A549 (cell line): ENCODE measurements around the gene SH3RF3. TPM values are rescaled to one million over a fixed set of nuclear protein-coding genes. Genes with fewer than 3 reads are reported as not detected.

Experiments used
- ATAC-seq, 2 experiments: fragments of 200-7000 bp in 1 of 2; fragments of >200 bp in 1 of 2; cut with Nextera tagmentation in 1 of 2; cut with Tn5 transposase in 1 of 2; 3 replicates each; pipeline versions ENCODE4 v1.8.0 to v1.9.1; 2018 to 2020; ENCODE audit warnings: mild to moderate bottlenecking in 1 of 2, moderate library complexity in 1 of 2
- CTCF ChIA-PET: fragments of 300-600 bp; sonication (Branson Sonifier 250); formaldehyde crosslinking; extraction: SDS; loops from one replicate; lab custom pipeline; 2021; ENCODE audit warnings: antibody characterized with exemption, inconsistent platforms; lab: Yijun Ruan, JAX
- POLR2A ChIA-PET: fragments of 350-600 bp; formaldehyde crosslinking; extraction: SDS; loops from one replicate; lab custom pipeline; 2021; ENCODE audit warnings: antibody characterized with exemption, inconsistent platforms; lab: Yijun Ruan, JAX
- DNase-seq, 2 experiments: peaks; one replicate each; pipeline versions ENCODE4 v3.0.0 to v3.0.0-alpha.2; 2011 to 2016; ENCODE audit warnings: low read depth in 1 of 2, low spot score in 1 of 2
- FAIRE-seq: peaks from 2 replicates; lab custom pipeline; 2011; peaks lifted over from hg19 to GRCh38; lab: Jason Lieb, UNC
- H3K27ac ChIP-seq, 2 experiments: fragments of >200 bp; sonication (Bioruptor Twin); formaldehyde crosslinking; 3 replicates each; pipeline ENCODE4 v1.5.1; 2016 to 2017
- H3K4me1 ChIP-seq: fragments of >200 bp; sonication (Bioruptor Twin); formaldehyde crosslinking; 3 replicates; pipeline ENCODE4 v1.6.1; 2016
- H3K4me2 ChIP-seq: fragments of >200 bp; sonication (Bioruptor Twin); formaldehyde crosslinking; 3 replicates; pipeline ENCODE4 v1.6.1; 2016
- H3K4me3 ChIP-seq: fragments of >200 bp; sonication (Bioruptor Twin); formaldehyde crosslinking; 3 replicates; pipeline ENCODE4 v1.5.1; 2016
- H3K9me3 ChIP-seq: fragments of >200 bp; sonication (Bioruptor Twin); formaldehyde crosslinking; 3 replicates; pipeline ENCODE4 v1.6.1; 2016
- CBX2 ChIP-seq: fragments of 200-600 bp; sonication (generic); IDR thresholded peaks from 2 replicates; pipeline ENCODE4 v1.6.1; 2016; ENCODE audit warnings: low read depth, mild to moderate bottlenecking, borderline replicate concordance
- CBX8 ChIP-seq: fragments of 200-600 bp; sonication (generic); IDR thresholded peaks from 2 replicates; pipeline ENCODE4 v1.6.1; 2016
- CEBPB ChIP-seq, 2 experiments: fragments of >200 bp in 1 of 2; sonication (Bioruptor Twin) in 1 of 2; formaldehyde crosslinking in 1 of 2; IDR thresholded peaks; 2 replicates each; pipeline ENCODE4 v1.6.1; 2012 to 2016
- CHD2 ChIP-seq: fragments of 150-350 bp; IDR thresholded peaks from 2 replicates; pipeline ENCODE4 v1.6.1; 2014; ENCODE audit warnings: low read length; ENCODE audit not compliant: partially characterized antibody
- EP300 ChIP-seq, 2 experiments: fragments of >200 bp; sonication (Bioruptor Twin); formaldehyde crosslinking; IDR thresholded peaks; 2 replicates in 1 of 2; 3 replicates in 1 of 2; pipeline ENCODE4 v1.6.1; 2016 to 2017
- ESRRA ChIP-seq: fragments of 150-350 bp; IDR thresholded peaks from 2 replicates; pipeline ENCODE4 v1.6.1; 2014; ENCODE audit warnings: mild to moderate bottlenecking, low read length, borderline replicate concordance
- HDAC2 ChIP-seq: fragments of 200-600 bp; sonication (generic); IDR thresholded peaks from 2 replicates; pipeline ENCODE4 v1.6.1; 2016
- HEYL ChIP-seq: fragments of 250-450 bp; sonication (Bioruptor Pico); IDR thresholded peaks from 2 replicates; pipeline ENCODE4 v1.8.0; 2021; ENCODE audit warnings: mild to moderate bottlenecking, moderate library complexity
- JUN ChIP-seq, 2 experiments: fragments of >200 bp; sonication (Bioruptor Twin); formaldehyde crosslinking; IDR thresholded peaks; 2 replicates in 1 of 2; 3 replicates in 1 of 2; pipeline ENCODE4 v1.6.1; 2016 to 2017
- JUNB ChIP-seq: fragments of >200 bp; sonication (Bioruptor Twin); formaldehyde crosslinking; IDR thresholded peaks from 2 replicates; pipeline ENCODE4 v1.6.1; 2016
- KDM1A ChIP-seq: fragments of 200-600 bp; sonication (generic); IDR thresholded peaks from 2 replicates; pipeline ENCODE4 v1.6.1; 2016; ENCODE audit warnings: low read depth, mild to moderate bottlenecking
- MAFK ChIP-seq: fragments of 450-650 bp; IDR thresholded peaks from 2 replicates; pipeline ENCODE4 v1.6.1; 2014; ENCODE audit not compliant: partially characterized antibody
- MYC ChIP-seq: IDR thresholded peaks from 2 replicates; pipeline ENCODE4 v1.6.1; 2012; ENCODE audit warnings: mild to moderate bottlenecking, inconsistent platforms, low read length, improper control_type of control experiment, borderline replicate concordance
- NFE2L2 ChIP-seq: fragments of 150-350 bp; conservative IDR thresholded peaks from 2 replicates; pipeline ENCODE4 v1.6.1; 2014; ENCODE audit warnings: low read length
- POLR2A ChIP-seq: IDR thresholded peaks from 2 replicates; pipeline ENCODE4 v1.6.1; 2012; ENCODE audit warnings: mild to moderate bottlenecking, low read length
- POLR2AphosphoS2 ChIP-seq: conservative IDR thresholded peaks from 2 replicates; pipeline ENCODE4 v1.6.1; 2012; ENCODE audit warnings: low read length, improper control_type of control experiment, inconsistent platforms
- RFX5 ChIP-seq: fragments of 450-650 bp; IDR thresholded peaks from 2 replicates; pipeline ENCODE4 v1.7.1; 2014; ENCODE audit warnings: antibody characterized with exemption, mild to moderate bottlenecking, moderate library complexity
- SREBF2 ChIP-seq: fragments of 450-650 bp; IDR thresholded peaks from 2 replicates; pipeline ENCODE4 v1.6.1; 2014; ENCODE audit warnings: mild to moderate bottlenecking, moderate library complexity
- ZC3H11A ChIP-seq: fragments of 450-650 bp; IDR thresholded peaks from 2 replicates; pipeline ENCODE4 v1.6.1; 2014; ENCODE audit warnings: antibody characterized with exemption, mild to moderate bottlenecking
- ZSCAN20 ChIP-seq: fragments of 250-450 bp; sonication (Bioruptor Pico); IDR thresholded peaks from 2 replicates; pipeline ENCODE4 v1.8.0; 2022; ENCODE audit warnings: mild to moderate bottlenecking, moderate library complexity
- WGBS: methylation state at CpG from one replicate; pipeline ENCODE4 v1.1.6; 2017; ENCODE audit errors: missing lambda C conversion rate; 5-methylcytosine and 5-hydroxymethylcytosine counted together
- polyA plus RNA-seq, 4 experiments: library from polyadenylated mRNA; depleted of rRNA in 3 of 4; stranded (reverse); fragments of >200 nt; fragmentation: RNase III in 1 of 4; extraction: RNeasy Plus Mini Kit Qiagen cat#74134 plus additional on column Dnase treatment in 1 of 4; gene quantifications; 2 replicates in 3 of 4; 3 replicates in 1 of 4; pipeline ENCODE4 v1.2.3, GENCODE V29; 2011 to 2017
- TF ChIP-seq, protein P1 (sequence below): fragments of 250-450 bp; sonication (Bioruptor Pico); IDR thresholded peaks from 2 replicates; pipeline ENCODE4 v1.5.0; 2021; ENCODE audit warnings: mild to moderate bottlenecking, moderate library complexity, borderline replicate concordance
- TF ChIP-seq, protein P2 (sequence below): fragments of >200 bp; sonication (Bioruptor Twin); formaldehyde crosslinking; IDR thresholded peaks from 2 replicates; pipeline ENCODE4 v1.6.1; 2016
- TF ChIP-seq, protein P3 (sequence below): fragments of >200 bp; sonication (Bioruptor Twin); formaldehyde crosslinking; IDR thresholded peaks from 3 replicates; pipeline ENCODE4 v1.6.1; 2016
- TF ChIP-seq, protein P4 (sequence below): IDR thresholded peaks from 2 replicates; pipeline ENCODE4 v1.6.1; 2012

SH3RF3 gene
- polyA plus RNA-seq, 2 of the 4 experiments (the other 2 are of a cell fraction): 0.04 to 0.21 TPM

DNA sequence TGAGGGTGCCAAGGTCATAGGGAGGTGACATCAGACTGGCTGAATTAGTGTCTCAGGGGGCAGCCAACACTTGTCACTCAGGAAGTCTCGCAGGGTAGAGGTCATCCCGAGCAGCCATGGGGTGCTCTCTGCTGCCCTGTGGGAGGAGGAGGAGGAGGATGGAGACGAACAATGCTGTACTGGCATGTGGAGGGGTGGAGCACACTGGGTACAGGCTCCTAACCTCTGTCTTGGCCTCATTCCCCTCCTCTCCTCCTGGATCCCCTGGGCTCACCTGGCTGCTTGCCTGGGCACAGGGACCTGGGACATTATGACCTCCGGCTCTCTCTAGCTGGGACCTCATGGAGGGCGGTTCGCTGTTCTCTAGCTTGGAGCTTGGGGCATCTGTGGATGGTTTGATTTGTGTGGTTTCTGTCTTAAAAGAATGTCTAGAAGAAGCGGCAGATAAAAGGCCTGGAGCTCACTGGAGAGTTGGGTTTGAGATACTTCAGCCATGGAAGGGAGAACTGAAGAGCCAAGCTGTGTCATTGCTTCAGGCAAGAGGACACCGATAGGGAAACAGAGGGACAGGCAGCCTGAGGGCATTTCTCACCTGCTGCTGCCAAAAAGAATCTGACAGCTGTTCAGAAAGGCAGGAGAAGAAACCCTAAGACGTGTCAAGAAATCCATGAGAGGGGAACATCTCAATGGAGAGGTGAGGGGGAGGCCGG, 351.6 kb downstream of the SH3RF3 start:
- 62% methylated on average over 10 of the region's 10 CpGs for WGBS
- ChIA-PET POLR2A (no interaction called here), CTCF (interaction anchor here (1.1 kb wide), 1 partner anchor 29 kb away, joined by 5 read pairs; no protein-coding TSS in a partner anchor)
- Histone ChIP-seq H3K4me3 (no peak overlapping the region), H3K4me1 (no peaks in the 10 kb centered on the region), H3K4me2 (no peak overlapping the region), H3K27ac (no peak overlapping the region), H3K9me3 (no peaks in the 10 kb centered on the region)
- ATAC-seq (no peak), DNase-seq (no peak), FAIRE-seq (no peak)
- no peak for TF ChIP-seq CBX2
- TF ChIP-seq KDM1A: no peak
- no peak for TF ChIP-seq NFE2L2
- TF ChIP-seq ESRRA: no peak
- TF ChIP-seq MYC: no peak
- no peak for TF ChIP-seq CBX8
- no peak for TF ChIP-seq HDAC2
- TF ChIP-seq, protein P1, sequence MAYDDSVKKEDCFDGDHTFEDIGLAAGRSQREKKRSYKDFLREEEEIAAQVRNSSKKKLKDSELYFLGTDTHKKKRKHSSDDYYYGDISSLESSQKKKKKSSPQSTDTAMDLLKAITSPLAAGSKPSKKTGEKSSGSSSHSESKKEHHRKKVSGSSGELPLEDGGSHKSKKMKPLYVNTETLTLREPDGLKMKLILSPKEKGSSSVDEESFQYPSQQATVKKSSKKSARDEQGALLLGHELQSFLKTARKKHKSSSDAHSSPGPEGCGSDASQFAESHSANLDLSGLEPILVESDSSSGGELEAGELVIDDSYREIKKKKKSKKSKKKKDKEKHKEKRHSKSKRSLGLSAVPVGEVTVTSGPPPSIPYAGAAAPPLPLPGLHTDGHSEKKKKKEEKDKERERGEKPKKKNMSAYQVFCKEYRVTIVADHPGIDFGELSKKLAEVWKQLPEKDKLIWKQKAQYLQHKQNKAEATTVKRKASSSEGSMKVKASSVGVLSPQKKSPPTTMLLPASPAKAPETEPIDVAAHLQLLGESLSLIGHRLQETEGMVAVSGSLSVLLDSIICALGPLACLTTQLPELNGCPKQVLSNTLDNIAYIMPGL (CRISPR knock-in tag): no peak
- TF ChIP-seq HEYL (CRISPR knock-in tag): no peak
- TF ChIP-seq JUN (IDR thresholded peaks at IDR 0.05): no peak
- no peak for TF ChIP-seq EP300 (IDR thresholded peaks at IDR 0.05)
- no peak for TF ChIP-seq RFX5
- TF ChIP-seq, protein P2, sequence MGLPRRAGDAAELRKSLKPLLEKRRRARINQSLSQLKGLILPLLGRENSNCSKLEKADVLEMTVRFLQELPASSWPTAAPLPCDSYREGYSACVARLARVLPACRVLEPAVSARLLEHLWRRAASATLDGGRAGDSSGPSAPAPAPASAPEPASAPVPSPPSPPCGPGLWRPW: no peak
- TF ChIP-seq ZSCAN20 (CRISPR knock-in tag): no peak
- TF ChIP-seq CHD2: no peak
- no peak for TF ChIP-seq CEBPB (IDR thresholded peaks at IDR 0.05)
- TF ChIP-seq POLR2A: no peak

DNA sequence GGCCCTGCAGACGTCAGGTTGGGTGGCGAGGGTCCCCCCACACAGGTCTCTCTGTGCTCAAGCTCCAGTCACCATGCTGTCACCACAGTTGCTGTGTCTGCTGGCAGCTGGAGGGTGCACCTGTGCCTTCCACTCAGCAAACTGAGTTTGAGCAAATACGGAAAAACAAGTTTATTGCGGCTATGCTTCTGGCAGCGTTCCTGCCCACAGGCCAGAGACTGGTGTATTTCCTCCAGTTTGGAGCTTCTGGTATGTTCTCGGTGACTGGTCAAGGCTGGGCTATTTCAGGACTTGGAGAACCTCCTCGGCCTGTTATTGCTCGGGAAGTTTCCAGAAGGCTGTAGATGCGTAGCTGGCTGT, 352.2 kb downstream of the SH3RF3 start:
- WGBS: 70% methylated on average over 9 of the region's 9 CpGs
- Histone ChIP-seq H3K27ac (no peak overlapping the region), H3K4me3 (no peak overlapping the region), H3K4me2 (no peak overlapping the region), H3K4me1 (no peaks in the 10 kb centered on the region), H3K9me3 (no peaks in the 10 kb centered on the region)
- ATAC-seq: no peak
- no peak for FAIRE-seq
- no peak for TF ChIP-seq ZC3H11A
- ChIA-PET POLR2A (no interaction called here), CTCF (interaction anchor here (1.1 kb wide), 1 partner anchor 29 kb away, joined by 5 read pairs; no protein-coding TSS in a partner anchor)
- DNase-seq: no peak

DNA sequence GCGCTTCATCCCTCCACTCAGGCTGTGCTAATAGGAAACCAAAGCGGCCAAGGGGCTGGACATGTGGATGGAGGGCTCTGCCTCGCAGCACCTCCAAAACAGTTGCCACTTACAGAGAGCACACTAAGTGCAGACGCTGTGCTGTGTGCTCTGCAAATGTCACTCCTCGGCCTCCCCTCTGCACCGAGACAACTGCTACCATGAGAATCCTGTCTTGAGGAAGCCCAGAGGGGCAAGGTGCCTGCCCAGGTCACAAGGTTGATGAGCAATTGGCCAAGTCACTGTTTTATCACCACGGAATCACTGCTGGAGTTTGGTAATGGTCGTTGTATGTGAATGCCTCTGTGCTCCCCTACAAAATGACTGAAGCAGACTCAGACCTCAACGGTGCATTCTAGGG, 352.6 kb downstream of the SH3RF3 start:
- ChIA-PET POLR2A (no interaction called here), CTCF (interaction anchor here (1.7 kb wide), 1 partner anchor 28 kb away, joined by 7 read pairs; no protein-coding TSS in a partner anchor)
- TF ChIP-seq JUN (IDR thresholded peaks at IDR 0.05): no peak
- DNase-seq (no peak), ATAC-seq (no peak), FAIRE-seq (no peak)
- no peaks in the 10 kb centered on the region for H3K9me3 ChIP-seq
- WGBS: 46% methylated on average over 9 of the region's 9 CpGs
- H3K4me3 ChIP-seq: no peak overlapping the region
- H3K4me1 ChIP-seq: no peaks in the 10 kb centered on the region
- H3K27ac ChIP-seq: no peak overlapping the region
- H3K4me2 ChIP-seq: no peak overlapping the region

DNA sequence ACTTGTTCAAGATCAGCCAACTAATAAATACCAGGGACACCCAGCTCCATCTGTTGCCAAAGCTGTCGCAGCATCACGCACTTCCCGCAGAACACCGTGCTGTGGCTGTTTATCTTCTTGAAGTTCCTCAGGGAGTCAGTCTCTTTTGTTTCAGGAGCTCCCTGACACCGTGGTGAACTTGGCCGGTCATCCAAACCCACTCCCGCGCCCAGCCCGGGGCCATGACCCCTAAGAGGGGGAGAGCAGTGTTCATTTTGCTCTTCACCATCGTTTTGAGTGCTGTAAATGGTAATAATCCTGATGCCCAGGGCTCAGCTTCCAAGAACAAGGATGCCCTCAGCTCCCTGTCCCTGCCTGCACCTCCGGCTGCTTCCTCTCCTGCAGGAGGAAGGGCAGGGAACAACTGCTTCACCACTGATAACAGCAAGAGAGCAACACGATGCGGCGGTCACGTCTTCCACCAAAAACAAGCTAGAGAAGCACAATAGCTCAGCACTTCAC, 353.4 kb downstream of the SH3RF3 start:
- TF ChIP-seq ESRRA: no peak
- TF ChIP-seq ZSCAN20 (CRISPR knock-in tag): no peak
- no peak for TF ChIP-seq MAFK
- no peak for TF ChIP-seq KDM1A
- no peak for TF ChIP-seq CHD2
- no peak for TF ChIP-seq SREBF2
- TF ChIP-seq, protein P3, sequence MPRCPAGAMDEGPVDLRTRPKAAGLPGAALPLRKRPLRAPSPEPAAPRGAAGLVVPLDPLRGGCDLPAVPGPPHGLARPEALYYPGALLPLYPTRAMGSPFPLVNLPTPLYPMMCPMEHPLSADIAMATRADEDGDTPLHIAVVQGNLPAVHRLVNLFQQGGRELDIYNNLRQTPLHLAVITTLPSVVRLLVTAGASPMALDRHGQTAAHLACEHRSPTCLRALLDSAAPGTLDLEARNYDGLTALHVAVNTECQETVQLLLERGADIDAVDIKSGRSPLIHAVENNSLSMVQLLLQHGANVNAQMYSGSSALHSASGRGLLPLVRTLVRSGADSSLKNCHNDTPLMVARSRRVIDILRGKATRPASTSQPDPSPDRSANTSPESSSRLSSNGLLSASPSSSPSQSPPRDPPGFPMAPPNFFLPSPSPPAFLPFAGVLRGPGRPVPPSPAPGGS: no peak
- TF ChIP-seq, protein P2: no peak
- TF ChIP-seq POLR2AphosphoS2: no peak
- TF ChIP-seq, protein P4, sequence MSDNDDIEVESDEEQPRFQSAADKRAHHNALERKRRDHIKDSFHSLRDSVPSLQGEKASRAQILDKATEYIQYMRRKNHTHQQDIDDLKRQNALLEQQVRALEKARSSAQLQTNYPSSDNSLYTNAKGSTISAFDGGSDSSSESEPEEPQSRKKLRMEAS: no peak
- no peak for TF ChIP-seq JUNB
- TF ChIP-seq RFX5: no peak
- no peak for FAIRE-seq
- POLR2A ChIA-PET: no interaction called here

More for the DNA sequence above, 353.4 kb downstream of the SH3RF3 start:
- no peak overlapping the region for H3K27ac ChIP-seq
- 71% methylated on average over 15 of the region's 15 CpGs for WGBS
- no peak overlapping the region for H3K4me3 ChIP-seq
- no peak overlapping the region for H3K4me2 ChIP-seq
- DNase-seq: no peak
- 0 out of 3 replicates have a peak, but pooled peaks cover under 1% of the 10 kb centered on the region for H3K4me1 ChIP-seq
- no peak for ATAC-seq
- CTCF ChIA-PET: interaction anchor here (1.7 to 2.2 kb wide), 2 partner anchors 10 to 27 kb away, joined by 5 to 7 read pairs; no protein-coding TSS in a partner anchor
- H3K9me3 ChIP-seq: no peaks in the 10 kb centered on the region
